GM12874 (cell line): ENCODE measurements around the gene C19orf25.

Source experiments
- TF ChIP-seq, protein P1 (sequence below): IDR thresholded peaks from 2 replicates; pipeline ENCODE4 v1.5.1; 2011; ENCODE audit warnings: low read depth, mild to moderate bottlenecking, control low read depth, low read length, moderate library complexity; ENCODE audit not compliant: insufficient read depth

The C19orf25 gene

DNA sequence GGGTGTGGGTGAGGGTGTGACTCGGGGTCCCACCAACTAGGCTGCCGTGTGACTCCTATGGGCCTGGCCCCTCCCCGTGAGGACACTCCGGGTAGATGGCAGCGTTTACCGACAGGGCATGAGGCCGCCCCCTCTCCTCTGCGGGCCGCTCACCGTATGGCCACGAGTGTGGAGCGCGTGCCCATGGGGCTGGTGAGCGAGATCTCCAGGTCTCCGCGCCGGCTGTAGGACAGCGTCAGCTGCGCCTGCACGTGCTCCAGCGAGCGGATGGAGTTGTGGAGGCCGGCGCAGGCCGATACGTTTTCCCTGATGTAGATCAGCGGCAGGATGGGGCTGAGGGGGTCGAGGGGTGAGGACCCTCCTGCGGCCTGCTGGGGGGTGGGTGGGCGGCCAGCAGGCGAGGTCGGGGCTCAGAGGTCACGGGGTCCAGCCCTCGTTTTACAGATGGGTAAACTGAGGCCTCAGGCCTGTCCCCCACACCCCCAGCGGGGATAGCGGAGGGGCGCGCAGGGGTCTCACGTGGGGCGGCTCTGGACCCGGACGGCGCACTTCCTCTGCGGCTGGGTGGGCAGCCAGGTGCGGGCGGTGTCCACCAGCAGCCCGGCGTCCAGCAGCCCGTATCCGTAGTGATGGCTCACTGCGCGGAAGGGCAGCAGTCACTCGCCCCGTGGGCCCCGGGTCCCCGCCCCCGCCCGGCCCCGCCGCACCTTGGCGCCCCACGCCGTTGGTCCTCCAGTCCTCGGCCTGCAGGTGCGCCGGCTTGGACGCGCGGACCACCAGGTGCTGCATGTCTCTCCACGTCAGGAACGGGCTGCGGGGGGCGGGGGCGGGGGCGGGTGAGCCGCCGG is 4.3 kb upstream of the C19orf25 start:
- TF ChIP-seq, protein P1, sequence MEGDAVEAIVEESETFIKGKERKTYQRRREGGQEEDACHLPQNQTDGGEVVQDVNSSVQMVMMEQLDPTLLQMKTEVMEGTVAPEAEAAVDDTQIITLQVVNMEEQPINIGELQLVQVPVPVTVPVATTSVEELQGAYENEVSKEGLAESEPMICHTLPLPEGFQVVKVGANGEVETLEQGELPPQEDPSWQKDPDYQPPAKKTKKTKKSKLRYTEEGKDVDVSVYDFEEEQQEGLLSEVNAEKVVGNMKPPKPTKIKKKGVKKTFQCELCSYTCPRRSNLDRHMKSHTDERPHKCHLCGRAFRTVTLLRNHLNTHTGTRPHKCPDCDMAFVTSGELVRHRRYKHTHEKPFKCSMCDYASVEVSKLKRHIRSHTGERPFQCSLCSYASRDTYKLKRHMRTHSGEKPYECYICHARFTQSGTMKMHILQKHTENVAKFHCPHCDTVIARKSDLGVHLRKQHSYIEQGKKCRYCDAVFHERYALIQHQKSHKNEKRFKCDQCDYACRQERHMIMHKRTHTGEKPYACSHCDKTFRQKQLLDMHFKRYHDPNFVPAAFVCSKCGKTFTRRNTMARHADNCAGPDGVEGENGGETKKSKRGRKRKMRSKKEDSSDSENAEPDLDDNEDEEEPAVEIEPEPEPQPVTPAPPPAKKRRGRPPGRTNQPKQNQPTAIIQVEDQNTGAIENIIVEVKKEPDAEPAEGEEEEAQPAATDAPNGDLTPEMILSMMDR: no peak

DNA sequence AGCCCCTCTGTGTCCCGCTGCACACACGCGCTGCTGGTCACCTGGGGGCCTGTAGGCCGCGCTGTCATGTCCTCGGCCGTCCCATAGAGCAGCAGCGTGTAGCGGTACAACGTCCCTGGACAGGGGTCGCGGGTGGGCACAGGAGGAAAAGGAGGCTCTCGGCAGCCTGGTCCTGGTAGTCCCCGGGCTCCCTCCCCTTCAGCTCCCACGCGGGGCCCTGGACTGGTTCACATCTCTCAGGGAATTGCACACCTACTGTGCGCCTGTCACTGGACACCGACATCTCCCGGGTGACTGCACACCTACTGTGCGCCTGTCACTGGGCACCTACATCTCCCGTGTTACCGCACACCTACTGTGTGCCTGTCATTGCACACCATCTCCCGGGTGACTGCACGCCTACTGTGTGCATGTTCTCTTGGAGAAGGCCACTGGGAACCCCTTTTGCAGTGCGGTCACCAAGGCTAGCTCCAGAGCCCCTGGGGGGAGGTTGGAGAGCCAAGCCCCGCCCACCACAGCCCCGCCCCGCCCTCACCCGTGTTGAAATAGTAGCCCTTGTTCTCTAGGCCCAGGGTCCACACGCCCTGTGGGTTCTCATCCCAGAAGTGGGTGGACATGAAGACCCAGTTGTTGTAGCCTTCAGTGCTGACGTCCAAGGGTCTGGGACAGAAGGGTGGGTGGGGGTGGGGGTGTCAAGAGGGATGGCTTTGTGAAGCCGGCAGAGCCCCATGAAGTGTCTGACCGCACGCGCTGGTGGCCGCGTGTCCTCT is 3.5 kb upstream of the C19orf25 start:
- TF ChIP-seq, protein P1: no peak

DNA sequence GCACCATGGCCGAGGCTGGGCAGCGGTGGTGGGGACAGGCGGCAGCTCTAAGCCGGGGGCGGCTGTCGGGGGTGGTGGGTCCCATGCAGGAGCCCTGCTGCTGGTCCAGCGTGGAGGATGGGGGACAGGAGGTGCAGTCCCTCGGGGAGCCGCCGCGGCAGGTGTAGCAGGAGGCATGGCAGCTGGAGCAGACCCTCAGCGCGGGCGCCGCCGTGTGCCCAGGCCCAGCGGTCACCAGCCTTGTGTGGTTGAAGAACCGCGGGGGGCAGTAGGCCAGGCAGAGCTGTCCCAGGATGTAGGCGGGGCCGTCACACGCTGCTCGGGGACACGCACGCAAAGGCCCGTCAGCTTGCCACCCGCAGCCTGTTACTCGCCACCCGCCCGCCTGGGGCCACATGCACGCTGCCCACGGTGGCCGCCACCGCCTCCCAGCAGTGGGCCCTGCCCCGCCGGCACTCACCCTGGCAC is 2.9 kb upstream of the C19orf25 start:
- TF ChIP-seq, protein P1: no peak

DNA sequence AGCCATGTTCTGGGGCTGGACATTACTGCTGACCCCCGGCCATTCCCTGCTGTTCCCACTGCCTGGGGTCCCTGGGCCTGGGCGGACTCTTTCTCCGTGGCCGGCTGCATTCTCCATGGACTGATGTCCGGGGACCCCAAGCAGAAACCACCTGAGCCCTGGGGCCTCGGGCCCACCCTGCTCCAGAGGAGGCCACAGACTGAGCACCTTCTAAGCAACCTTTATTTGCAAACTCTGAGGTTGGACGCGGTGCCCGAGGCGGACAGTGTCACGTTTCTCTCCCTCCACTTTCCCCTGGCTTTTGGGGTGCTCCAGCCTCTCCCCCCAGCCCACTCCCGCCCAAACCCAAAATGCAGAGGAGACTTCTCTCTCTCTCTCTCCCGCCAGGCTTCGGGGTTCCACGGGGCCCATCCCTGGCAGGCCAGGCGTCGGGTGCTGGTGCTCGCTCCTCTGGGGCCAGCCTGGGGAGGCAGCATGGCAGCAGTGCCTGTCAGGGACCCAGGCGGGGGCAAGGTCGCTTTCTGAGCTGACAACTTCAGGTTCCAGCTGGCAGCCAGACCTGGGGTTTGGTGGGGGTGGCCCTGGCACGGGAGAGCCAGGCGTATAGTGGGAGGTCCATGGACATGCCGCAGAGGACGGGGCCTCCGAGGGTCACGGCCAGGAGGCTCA is 2.3 kb upstream of the C19orf25 start:
- TF ChIP-seq, protein P1: no peak

DNA sequence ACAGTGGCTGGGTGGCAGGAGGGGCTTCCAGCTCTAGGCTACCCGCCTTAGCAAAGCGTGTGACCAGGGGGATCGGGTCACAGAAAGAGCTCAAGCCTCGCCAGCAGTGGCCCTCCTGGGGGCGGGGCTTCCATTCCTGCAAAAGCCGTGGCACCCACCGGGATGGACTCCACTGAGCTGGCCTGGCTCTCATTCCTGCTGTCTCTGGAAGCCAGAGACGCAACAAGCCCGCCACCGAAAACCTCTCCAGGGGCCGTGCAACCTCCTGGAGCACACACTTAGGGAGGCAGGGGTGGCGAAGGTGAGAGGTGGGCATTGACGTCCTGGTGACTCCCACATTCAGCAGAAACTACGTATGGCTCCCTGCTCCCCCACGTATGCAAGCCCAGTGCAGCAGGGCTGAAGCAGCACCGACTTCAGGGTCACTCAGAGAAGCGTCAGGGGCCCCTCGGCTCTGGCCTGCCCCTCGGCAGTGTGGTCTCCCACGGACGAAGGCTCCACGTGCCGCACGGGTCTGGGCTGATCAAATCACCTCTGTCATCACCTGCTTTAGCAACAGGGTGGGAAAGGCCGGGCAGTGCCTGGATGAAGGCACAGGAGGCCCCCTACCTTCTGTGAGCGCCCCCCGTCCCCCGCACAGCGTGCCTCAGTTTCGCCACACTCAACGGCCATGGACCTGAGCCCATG is 3.1 kb downstream of the C19orf25 start:
- TF ChIP-seq, protein P1: no peak

DNA sequence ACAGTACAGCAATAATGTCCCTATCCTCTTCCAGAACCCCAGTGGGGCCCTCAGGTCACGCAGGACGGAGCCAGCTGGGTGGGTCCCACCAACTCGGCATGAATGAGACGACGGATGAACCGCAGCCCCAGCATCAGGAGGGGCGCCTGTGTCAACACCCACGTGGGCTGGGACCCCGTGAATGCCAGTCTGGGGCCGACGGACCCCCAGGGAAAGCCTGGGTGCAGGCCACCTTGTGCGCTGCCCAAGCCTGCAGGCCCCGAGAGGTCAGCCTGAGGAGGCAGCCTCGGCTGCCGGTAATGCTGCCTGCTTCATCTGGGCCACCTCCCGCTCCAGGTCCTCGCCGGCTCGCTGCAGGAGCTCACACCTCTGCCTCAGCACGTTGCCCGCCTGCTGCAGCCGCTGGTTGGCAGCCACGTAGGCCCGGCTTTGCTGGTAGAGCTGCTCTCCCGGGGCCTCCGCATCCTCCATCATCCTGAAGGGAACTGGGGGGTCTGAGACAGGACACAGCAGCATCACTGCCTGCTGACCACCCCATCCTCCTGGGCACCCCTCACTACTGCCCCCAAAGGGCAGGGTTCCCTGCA is 4.2 kb downstream of the C19orf25 start:
- TF ChIP-seq, protein P1: no peak
